Measurements from ENCODE around the gene TDRD12. TPM values are rescaled to one million over a fixed set of nuclear protein-coding genes. Genes with fewer than 3 reads are reported as not detected.

TDRD12 gene
- total RNA-seq, 5 donors from 2014 or later (not counting 1 experiment from before 2014, with no cell fraction given) = 0.36 to 1.0 (median 0.63) TPM

GRCh38 chr19:32812036-32812435 lies 92.5 kb downstream of the TDRD12 start:
- H3K4me3 Mint-ChIP-seq = no peak overlapping the region
- Histone ChIP-seq H3K27ac (ENCODE audit: low read length) (no peak overlapping the region), H3K27me3 (replicated peaks in 1 of 2; ENCODE audit: control insufficient read depth in 2 of 2, extremely low read depth in 1 of 2, insufficient read depth in 2 of 2, low read length in 1 of 2) (peaks cover 0 to 8% of the 10 kb centered on the region in 2 experiments), H3K4me1 (ENCODE audit: control insufficient read depth in 1 of 2, extremely low read depth in 1 of 2, insufficient read depth in 2 of 2, low read length in 2 of 2) (peaks cover 2 to 6% of the 10 kb centered on the region in 2 experiments), H3K4me3 (ENCODE audit: control insufficient read depth in 1 of 2, extremely low read depth in 1 of 2, low read length in 1 of 2) (no peak overlapping the region), H3K36me3 (ENCODE audit: control insufficient read depth in 2 of 2, extremely low read depth in 1 of 2, insufficient read depth in 1 of 2, low read length in 1 of 2) (no peaks in the 10 kb centered on the region), H3K9me3 (no peaks in the 10 kb centered on the region)
- DNase-seq = no peak
- H3K4me1 Mint-ChIP-seq = peaks cover 23 to 29% (median 27%) of the 10 kb centered on the region in 3 donors
- ATAC-seq (replicated peaks in 1 of 4) = no peak
- no peaks in the 10 kb centered on the region for H3K36me3 Mint-ChIP-seq
- POLR2A ChIA-PET = no interaction called here
- 86% methylated on average over 6 of the region's 10 CpGs for WGBS (ENCODE audit: insufficient coverage)
- CTCF ChIA-PET = no interaction called here
- no peaks in the 10 kb centered on the region for H3K27me3 Mint-ChIP-seq
- no peaks in the 10 kb centered on the region for H3K9me3 Mint-ChIP-seq
- no peak overlapping the region for H3K27ac Mint-ChIP-seq

DNA sequence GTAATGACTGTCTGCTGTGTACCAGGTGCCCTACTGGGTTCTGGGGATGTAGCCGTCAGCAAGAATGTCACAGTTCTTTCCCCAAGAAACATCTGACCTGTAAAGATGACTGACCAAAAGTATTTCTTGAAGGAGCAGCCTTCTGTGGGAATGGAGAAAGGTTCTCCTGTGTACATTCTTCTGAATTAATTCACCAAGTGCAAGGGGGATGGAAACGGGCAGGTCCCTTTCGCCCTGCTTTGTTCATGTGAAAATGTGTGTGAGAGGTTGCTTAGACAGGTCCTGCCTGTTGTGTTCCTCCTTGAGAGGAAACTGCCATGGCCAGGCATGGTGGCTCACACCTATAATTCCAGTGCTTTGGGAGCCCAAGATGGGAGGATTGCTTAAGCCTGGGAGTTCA lies 93.0 kb downstream of the TDRD12 start:
- Histone ChIP-seq H3K4me3 (ENCODE audit: control insufficient read depth in 1 of 2, extremely low read depth in 1 of 2, low read length in 1 of 2) (no peak overlapping the region), H3K27ac (ENCODE audit: low read length) (no peak overlapping the region), H3K36me3 (ENCODE audit: control insufficient read depth in 2 of 2, extremely low read depth in 1 of 2, insufficient read depth in 1 of 2, low read length in 1 of 2) (no peaks in the 10 kb centered on the region), H3K4me1 (ENCODE audit: control insufficient read depth in 1 of 2, extremely low read depth in 1 of 2, insufficient read depth in 2 of 2, low read length in 2 of 2) (peaks cover 2 to 6% of the 10 kb centered on the region in 2 experiments), H3K9me3 (no peaks in the 10 kb centered on the region), H3K27me3 (replicated peaks in 1 of 2; ENCODE audit: control insufficient read depth in 2 of 2, extremely low read depth in 1 of 2, insufficient read depth in 2 of 2, low read length in 1 of 2) (peaks cover 0 to 8% of the 10 kb centered on the region in 2 experiments)
- Mint-ChIP-seq H3K4me1 (peaks cover 23 to 29% (median 27%) of the 10 kb centered on the region in 3 donors), H3K4me3 (no peak overlapping the region), H3K36me3 (no peaks in the 10 kb centered on the region), H3K27ac (no peak overlapping the region), H3K9me3 (no peaks in the 10 kb centered on the region), H3K27me3 (no peaks in the 10 kb centered on the region)
- 86% methylated on average over 1 of the region's 3 CpGs for WGBS (ENCODE audit: insufficient coverage)
- DNase-seq (no peak), ATAC-seq (replicated peaks in 1 of 4) (no peak)
- CTCF ChIA-PET = no interaction called here
- POLR2A ChIA-PET = interaction anchor here in 1 of 2 donors (0.8 kb wide), 1 partner anchor 138 kb away, joined by 3 read pairs; the partner anchor contains the start of gene ANKRD27

DNA sequence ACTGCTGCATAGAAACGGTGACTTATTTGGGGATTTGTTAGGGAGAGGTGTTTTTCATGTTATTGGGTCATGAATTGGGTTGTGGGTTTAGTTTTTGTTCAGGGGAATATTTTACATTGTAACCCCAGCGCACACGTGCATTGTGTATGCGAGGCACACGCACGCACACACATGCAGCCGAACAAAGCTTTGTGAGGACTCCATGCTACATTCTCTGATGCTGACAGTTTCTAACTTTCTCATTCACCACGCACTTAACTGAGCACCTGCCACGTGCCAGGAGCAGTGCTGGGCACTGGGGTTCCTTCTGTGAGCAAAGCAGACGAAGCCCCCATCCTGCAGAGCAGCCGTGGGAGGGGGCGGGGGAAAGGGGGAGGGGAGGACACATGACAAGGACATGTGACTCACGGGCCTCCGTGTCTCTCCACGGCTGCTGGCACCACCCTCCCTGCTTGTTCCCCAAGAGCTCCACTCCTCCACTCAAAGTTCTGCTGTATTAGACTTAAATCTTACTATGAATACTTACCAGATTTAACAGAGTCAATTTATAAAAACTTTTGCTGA lies 94.4 kb downstream of the TDRD12 start:
- no peak overlapping the region for H3K27ac Mint-ChIP-seq
- CTCF ChIA-PET = no interaction called here
- POLR2A ChIA-PET = no interaction called here
- 95% methylated on average over 4 of the region's 15 CpGs for WGBS (ENCODE audit: insufficient coverage)
- peaks cover 0 to 17% of the 10 kb centered on the region in 2 experiments for H3K27me3 ChIP-seq (replicated peaks in 1 of 2; ENCODE audit: control insufficient read depth in 2 of 2, extremely low read depth in 1 of 2, insufficient read depth in 2 of 2, low read length in 1 of 2)
- H3K4me1 ChIP-seq (ENCODE audit: control insufficient read depth in 1 of 2, extremely low read depth in 1 of 2, insufficient read depth in 2 of 2, low read length in 2 of 2) = peaks cover 2 to 6% of the 10 kb centered on the region in 2 experiments
- H3K4me3 Mint-ChIP-seq = no peak overlapping the region
- ATAC-seq (replicated peaks in 1 of 4) (peak in 1 of 4 experiments; percentile 23), DNase-seq (no peak)
- H3K27me3 Mint-ChIP-seq = peaks cover 0 to 3% of the 10 kb centered on the region in 2 donors
- peaks cover 19 to 31% (median 21%) of the 10 kb centered on the region in 3 donors for H3K4me1 Mint-ChIP-seq
- no peaks in the 10 kb centered on the region for H3K36me3 Mint-ChIP-seq
- no peak overlapping the region for H3K27ac ChIP-seq (ENCODE audit: low read length)
- H3K36me3 ChIP-seq (ENCODE audit: control insufficient read depth in 2 of 2, extremely low read depth in 1 of 2, insufficient read depth in 1 of 2, low read length in 1 of 2) = no peaks in the 10 kb centered on the region
- H3K9me3 ChIP-seq = no peaks in the 10 kb centered on the region
- no peak overlapping the region for H3K4me3 ChIP-seq (ENCODE audit: control insufficient read depth in 1 of 2, extremely low read depth in 1 of 2, low read length in 1 of 2)
- no peaks in the 10 kb centered on the region for H3K9me3 Mint-ChIP-seq

DNA sequence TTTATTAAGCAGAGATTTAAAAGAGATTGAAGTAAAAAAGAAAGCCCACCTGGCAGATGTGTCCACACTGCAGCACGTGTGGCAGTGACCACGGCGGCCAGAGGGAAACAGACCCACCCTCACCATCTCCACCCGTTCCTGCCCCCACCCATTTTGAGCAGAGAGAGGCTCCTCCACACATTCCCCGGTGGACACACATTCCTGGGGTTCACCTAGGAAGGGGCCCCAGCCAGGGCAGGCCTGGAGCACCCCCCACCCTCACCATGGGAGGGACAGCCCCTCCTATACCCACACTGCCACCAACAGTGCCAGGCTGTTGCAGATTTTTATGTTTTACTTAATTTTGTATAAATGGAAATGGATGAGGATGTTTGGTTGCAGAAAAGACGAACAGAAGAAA lies 95.1 kb downstream of the TDRD12 start:
- H3K9me3 Mint-ChIP-seq = no peaks in the 10 kb centered on the region
- peaks cover 0 to 6% of the 10 kb centered on the region in 2 donors for H3K27me3 Mint-ChIP-seq
- no peaks in the 10 kb centered on the region for H3K9me3 ChIP-seq
- no peak overlapping the region for H3K4me3 ChIP-seq (ENCODE audit: control insufficient read depth in 1 of 2, extremely low read depth in 1 of 2, low read length in 1 of 2)
- no peak overlapping the region for H3K27ac Mint-ChIP-seq
- ATAC-seq (replicated peaks in 1 of 4) = no peak
- peaks cover 16 to 29% (median 18%) of the 10 kb centered on the region in 3 donors for H3K4me1 Mint-ChIP-seq
- no peaks in the 10 kb centered on the region for H3K36me3 ChIP-seq (ENCODE audit: control insufficient read depth in 2 of 2, extremely low read depth in 1 of 2, insufficient read depth in 1 of 2, low read length in 1 of 2)
- DNase-seq = no peak
- WGBS (ENCODE audit: insufficient coverage) = 100% methylated on average over 1 of the region's 6 CpGs
- peaks cover 3 to 5% of the 10 kb centered on the region in 2 experiments for H3K4me1 ChIP-seq (ENCODE audit: control insufficient read depth in 1 of 2, extremely low read depth in 1 of 2, insufficient read depth in 2 of 2, low read length in 2 of 2)
- H3K4me3 Mint-ChIP-seq = no peak overlapping the region
- CTCF ChIA-PET = no interaction called here
- no peak overlapping the region for H3K27ac ChIP-seq (ENCODE audit: low read length)
- peaks cover 0 to 14% of the 10 kb centered on the region in 2 experiments for H3K27me3 ChIP-seq (replicated peaks in 1 of 2; ENCODE audit: control insufficient read depth in 2 of 2, extremely low read depth in 1 of 2, insufficient read depth in 2 of 2, low read length in 1 of 2)
- POLR2A ChIA-PET = no interaction called here
- no peaks in the 10 kb centered on the region for H3K36me3 Mint-ChIP-seq

DNA sequence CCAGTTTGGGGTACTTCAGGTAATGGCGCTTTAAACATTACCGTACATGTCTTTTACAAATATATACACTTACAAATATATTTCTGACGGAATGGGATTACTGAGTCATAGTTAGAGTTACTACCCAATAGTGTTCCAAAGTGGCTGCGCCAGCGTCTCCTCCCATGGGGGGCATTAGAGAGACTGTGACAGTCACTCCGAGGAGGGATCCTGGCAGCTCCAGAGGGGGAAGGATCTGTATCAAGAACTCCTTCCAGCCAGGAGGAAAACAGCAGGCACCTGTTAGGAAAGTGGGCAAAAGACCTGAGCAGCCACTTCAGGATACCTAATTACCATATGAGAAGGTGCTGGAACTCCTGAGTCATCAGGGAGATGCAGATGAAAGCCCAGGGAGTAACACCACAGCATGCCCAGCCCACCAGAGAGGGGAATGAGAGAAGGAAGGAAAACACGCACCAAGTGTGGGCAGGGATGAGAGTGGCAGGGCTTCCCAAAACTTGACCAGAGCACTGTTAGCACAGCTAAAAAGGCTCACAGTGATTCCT lies 97.1 kb downstream of the TDRD12 start:
- peaks cover 0 to 19% of the 10 kb centered on the region in 2 experiments for H3K27me3 ChIP-seq (replicated peaks in 1 of 2; ENCODE audit: control insufficient read depth in 2 of 2, extremely low read depth in 1 of 2, insufficient read depth in 2 of 2, low read length in 1 of 2)
- H3K36me3 ChIP-seq (ENCODE audit: control insufficient read depth in 2 of 2, extremely low read depth in 1 of 2, insufficient read depth in 1 of 2, low read length in 1 of 2) = no peaks in the 10 kb centered on the region
- Mint-ChIP-seq H3K4me3 (no peak overlapping the region), H3K4me1 (peaks cover 15 to 32% (median 21%) of the 10 kb centered on the region in 3 donors), H3K36me3 (no peaks in the 10 kb centered on the region), H3K9me3 (no peaks in the 10 kb centered on the region), H3K27me3 (peaks cover 0 to 9% of the 10 kb centered on the region in 2 donors), H3K27ac (no peak overlapping the region)
- ATAC-seq (replicated peaks in 1 of 4) (no peak), DNase-seq (no peak)
- H3K4me3 ChIP-seq (ENCODE audit: control insufficient read depth in 1 of 2, extremely low read depth in 1 of 2, low read length in 1 of 2) = no peak overlapping the region
- ChIA-PET POLR2A (no interaction called here), CTCF (no interaction called here)
- H3K4me1 ChIP-seq (ENCODE audit: control insufficient read depth in 1 of 2, extremely low read depth in 1 of 2, insufficient read depth in 2 of 2, low read length in 2 of 2) = peaks cover 8 to 9% of the 10 kb centered on the region in 2 experiments
- WGBS (ENCODE audit: insufficient coverage) = 80% methylated on average over 1 of the region's 7 CpGs
- no peaks in the 10 kb centered on the region for H3K9me3 ChIP-seq
- H3K27ac ChIP-seq (ENCODE audit: low read length) = no peak overlapping the region

- DNase-seq (no peak), ATAC-seq (replicated peaks in 1 of 4) (no peak)
- Mint-ChIP-seq H3K36me3 (no peaks in the 10 kb centered on the region), H3K4me3 (no peak overlapping the region), H3K4me1 (peaks cover 15 to 32% (median 21%) of the 10 kb centered on the region in 3 donors), H3K9me3 (no peaks in the 10 kb centered on the region), H3K27ac (no peak overlapping the region), H3K27me3 (peaks cover 0 to 9% of the 10 kb centered on the region in 2 donors)
- Histone ChIP-seq H3K27ac (ENCODE audit: low read length) (no peak overlapping the region), H3K4me3 (ENCODE audit: control insufficient read depth in 1 of 2, extremely low read depth in 1 of 2, low read length in 1 of 2) (no peak overlapping the region), H3K9me3 (no peaks in the 10 kb centered on the region), H3K27me3 (replicated peaks in 1 of 2; ENCODE audit: control insufficient read depth in 2 of 2, extremely low read depth in 1 of 2, insufficient read depth in 2 of 2, low read length in 1 of 2) (peaks cover 0 to 14% of the 10 kb centered on the region in 2 experiments), H3K4me1 (ENCODE audit: control insufficient read depth in 1 of 2, extremely low read depth in 1 of 2, insufficient read depth in 2 of 2, low read length in 2 of 2) (peaks cover 8 to 9% of the 10 kb centered on the region in 2 experiments), H3K36me3 (ENCODE audit: control insufficient read depth in 2 of 2, extremely low read depth in 1 of 2, insufficient read depth in 1 of 2, low read length in 1 of 2) (no peaks in the 10 kb centered on the region)
- CTCF ChIA-PET = no interaction called here
- POLR2A ChIA-PET = interaction anchor here in 1 of 2 donors (0.6 kb wide), 1 partner anchor 236 kb away, joined by 7 read pairs; no protein-coding TSS in a partner anchor
- 84% methylated on average over 14 of the region's 17 CpGs for WGBS (ENCODE audit: insufficient coverage)
Observed at GRCh38 chr19:32817569-32818476, 98.3 kb downstream of the TDRD12 start.

Data from T-cell (primary cell).